Pulmonary artery endothelial cell (primary cell): ENCODE data around the gene SPHK1. TPM values are rescaled to one million over a fixed set of nuclear protein-coding genes. Genes with fewer than 3 reads are reported as not detected.

ENCODE experiments used
- DNase-seq: peaks from one replicate; pipeline ENCODE4 v3.0.0-alpha.2; 2011; ENCODE audit warnings: low read depth, low spot score
- total RNA-seq: library from RNA; depleted of rRNA; stranded (reverse); fragments of >200 nt; gene quantifications from 2 replicates; pipeline ENCODE4 v1.2.3, GENCODE V29; 2014

SPHK1 gene
- total RNA-seq, 1 donor from 2014 or later, result 180 TPM

DNA sequence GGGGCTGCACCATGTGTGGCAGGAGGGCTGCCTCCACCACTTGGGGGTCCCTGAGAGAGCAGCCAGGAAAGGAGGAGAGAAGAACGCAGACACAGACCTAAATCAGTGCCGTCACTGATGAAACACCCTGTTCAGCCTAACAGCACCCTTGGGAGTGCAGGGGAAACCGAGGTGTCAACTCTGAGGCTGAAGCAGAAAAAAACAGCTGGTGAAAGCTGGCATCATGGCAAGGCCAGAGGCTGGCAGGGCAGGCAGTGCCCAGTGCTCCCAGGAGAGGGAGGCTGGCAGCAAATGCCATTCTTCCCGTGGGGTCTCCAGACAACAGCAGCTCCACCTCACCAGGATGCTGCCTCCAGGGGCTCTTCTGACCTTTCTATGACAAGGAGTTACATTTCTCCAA lies 23.1 kb downstream of the SPHK1 start:
- DNase-seq, result no peak

DNA sequence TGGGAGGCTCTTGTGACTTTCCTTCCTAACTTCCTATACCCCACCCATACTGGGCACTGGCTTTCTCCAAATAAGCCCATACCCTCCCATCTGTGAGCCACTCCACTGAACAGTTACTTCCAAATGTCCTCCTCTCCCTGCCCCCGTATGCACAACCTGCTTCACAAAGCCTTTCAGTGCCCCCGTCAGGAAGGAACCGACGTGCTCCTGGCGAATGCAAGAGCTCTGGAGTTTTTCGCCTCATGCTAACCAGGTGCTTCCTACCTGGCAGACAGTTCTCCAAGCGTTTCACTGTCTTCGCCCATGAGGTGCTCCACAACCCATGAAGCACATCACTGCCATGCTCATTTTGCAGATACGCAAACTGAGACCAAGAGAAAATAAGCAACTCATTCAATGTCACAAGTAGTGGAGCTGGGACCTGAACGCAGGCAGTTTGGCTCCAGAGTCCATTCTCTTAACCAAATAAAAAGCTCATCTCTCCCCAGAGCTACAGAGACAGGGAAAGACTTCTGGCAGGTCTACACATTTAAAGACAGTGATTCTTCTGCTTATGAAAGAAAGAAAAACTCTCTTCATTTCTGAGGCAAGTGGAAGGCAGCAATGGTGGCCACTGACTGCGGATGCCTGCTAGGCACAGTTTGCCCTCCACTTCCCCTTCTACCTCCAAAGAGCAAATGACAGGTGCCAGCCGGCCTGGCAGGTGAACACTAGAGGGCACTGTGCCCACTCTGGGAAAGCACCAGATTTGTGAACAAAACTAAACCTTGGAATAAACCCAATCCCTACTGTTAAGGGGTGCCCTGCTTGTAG lies 23.8 kb downstream of the SPHK1 start:
- DNase-seq, result no peak

DNA sequence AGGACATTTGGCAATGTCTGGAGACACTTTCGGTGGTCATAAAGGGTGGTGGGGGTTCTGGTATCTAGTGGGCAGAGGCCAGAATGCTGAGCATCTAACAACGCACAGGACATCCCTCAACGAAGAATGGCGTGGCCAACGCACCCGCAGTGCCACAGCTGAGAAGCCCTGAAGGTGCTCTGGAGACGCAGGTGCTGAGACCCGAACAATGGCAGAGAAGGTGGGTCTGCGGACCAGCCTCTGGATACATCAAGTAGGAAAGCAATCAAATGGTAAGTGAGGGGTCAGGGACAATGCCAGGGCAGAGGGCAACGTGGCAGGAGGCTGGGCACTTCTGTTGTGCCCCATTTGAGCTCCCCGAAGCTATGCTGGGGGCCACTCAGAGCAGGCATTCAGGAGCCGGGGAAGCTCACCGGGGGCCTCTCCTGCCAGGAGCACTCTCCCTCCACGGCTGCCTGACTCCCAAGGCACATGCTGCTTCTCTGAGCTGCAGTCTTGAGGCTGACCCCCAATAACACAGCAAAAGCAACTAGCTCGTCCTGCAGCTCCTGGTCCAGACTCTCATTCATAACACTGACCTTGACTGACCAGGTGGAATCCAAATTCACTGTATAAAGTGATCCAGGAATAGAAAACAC lies 26.0 kb downstream of the SPHK1 start:
- no peak for DNase-seq

DNA sequence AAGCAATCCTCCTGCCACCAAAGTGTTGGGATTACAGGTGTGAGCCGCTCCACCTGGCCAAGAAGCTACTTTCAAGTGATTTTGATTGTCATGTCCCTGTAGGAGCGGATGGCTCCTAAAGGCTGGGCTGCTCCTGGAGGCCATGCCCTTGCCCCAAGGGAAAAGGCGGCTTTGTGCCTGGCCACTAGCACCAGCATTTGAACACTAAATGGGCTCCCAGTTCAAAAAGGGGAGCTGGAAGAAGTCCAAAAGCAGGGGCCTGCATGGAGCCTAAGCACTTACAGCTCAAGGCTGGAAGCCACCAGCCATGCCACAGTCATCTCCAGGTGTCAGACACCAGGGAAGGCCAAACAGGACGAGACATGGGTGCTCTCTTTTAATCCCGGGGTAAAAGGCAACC lies 26.8 kb downstream of the SPHK1 start:
- DNase-seq, result no peak

DNA sequence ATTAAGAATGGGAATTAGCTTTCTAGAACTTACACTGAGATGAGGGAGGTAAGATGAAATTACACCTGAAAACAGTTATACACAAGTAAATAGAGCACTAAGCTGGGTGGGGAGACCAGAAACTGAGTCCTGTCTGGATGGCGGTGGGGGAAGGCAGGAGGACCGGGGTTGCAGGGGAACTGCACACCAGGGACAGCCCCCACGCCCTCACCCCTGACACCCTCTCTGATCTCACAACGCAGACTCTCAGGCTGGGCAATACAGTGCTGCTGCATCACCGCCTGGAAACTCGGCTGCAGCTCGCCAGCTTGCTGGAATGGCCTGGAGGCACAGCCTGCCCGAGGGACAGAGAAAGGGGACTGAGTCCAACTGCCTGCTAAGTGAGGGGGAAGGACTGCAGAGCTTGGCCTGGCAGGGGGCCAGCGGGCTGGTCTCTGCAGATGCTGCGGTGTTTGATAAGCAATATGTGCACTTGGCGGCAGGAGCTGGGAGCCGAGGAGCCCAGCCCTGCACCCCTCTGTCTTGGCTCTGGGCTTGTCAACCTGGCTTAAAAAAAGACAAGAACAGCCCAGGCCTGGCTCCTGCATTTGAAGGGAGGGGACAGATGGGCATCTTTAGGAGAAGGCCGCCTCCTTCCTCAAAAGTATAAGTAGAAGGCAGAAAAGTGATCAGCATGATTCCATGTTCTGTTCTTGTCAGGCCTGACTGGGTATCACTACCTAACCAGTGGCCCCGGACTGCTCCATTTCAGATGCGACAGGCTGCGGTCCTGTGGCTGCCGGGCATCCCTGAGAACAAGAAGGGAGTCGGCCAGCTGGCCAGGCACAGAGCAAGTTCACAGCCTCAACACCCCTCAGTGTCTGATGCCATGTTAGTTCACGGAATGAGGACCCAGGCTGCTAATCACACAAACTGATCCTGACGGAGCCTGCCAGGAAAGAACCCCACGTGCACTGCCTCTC lies 30.2 kb downstream of the SPHK1 start:
- DNase-seq, result peak; percentile 39

DNA sequence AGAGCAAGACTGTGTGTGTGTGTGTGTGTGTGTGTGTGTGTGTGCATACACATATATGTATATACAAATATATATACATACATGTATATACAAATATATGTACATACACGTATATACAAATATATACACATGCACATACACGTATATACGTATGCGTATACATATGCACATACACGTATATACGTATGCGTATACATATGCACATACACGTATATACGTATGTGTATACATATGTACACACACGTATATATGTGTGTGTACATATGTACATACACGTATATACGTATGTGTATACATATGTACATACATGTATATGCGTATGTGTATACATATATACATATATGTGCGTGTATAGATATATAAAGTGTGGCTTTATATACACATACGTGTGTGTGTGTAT lies 31.4 kb downstream of the SPHK1 start:
- no peak for DNase-seq

DNA sequence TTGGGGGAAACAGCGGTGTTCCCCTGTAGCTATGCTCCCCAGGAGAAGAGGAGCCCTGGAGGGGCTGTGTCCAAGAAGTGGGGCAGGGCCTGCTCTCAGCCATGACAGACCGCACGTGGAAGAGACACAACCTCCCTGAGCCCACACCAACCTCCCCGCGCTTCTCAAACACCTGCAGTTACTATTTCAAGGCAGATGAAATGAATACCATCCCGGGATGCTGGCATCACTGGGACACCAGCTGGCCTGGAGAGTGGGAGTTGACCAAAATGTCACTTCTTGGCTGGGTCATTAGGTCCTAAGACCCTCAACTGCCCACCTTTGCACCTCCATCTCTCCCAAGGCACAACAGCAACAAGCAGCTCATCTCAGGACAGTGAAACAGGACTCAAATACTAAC lies 32.0 kb downstream of the SPHK1 start:
- no peak for DNase-seq

DNA sequence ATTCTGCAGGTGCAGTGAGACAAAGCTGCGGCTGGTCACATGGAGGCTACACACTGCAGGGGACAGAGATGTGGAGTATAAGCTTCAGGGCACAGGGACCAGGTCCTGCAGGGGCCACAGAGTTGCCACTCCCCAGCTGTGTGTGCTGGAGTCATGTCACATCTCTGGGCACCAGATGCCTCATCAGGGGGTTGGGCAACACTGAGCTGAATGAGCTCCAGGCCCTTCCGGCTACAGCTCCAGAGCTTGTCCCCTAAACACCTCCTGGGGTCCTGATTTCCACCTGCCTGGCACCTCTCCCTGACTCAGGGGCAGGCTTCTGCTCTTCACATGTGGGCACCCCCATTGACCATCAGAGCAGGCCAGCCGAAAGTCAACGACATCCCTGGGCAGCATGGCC lies 32.5 kb downstream of the SPHK1 start:
- DNase-seq, result no peak

DNA sequence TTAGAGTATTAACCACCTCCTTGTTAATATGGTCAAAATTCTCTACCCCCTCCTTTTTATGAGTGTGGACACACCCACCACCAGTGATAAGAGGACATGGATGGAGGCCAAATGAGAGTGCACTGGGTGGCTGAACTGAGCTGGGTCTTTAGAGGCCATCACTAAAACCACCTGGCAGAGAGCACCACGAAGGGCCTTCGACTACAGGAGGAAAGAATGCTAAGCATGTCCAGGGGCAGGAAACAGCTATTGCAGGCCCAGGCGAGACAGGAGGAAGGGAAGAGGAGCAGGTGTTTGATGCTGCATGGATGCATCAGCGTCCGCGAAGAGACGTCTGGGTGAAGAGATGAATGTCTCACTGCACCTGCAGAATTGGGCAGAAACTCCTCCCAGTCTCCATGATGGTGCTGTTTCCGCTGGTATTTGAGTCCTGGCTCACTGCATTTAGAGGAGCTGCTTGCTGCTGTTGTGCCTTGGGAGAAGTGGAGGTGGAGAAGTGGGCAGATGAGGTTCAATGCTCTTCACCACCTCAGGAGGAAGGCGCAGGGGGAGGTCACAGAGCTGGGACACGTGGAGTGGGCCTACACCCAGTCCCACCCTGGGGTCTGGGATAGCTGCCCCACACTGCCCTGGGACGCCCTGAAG lies 33.2 kb downstream of the SPHK1 start:
- no peak for DNase-seq

DNA sequence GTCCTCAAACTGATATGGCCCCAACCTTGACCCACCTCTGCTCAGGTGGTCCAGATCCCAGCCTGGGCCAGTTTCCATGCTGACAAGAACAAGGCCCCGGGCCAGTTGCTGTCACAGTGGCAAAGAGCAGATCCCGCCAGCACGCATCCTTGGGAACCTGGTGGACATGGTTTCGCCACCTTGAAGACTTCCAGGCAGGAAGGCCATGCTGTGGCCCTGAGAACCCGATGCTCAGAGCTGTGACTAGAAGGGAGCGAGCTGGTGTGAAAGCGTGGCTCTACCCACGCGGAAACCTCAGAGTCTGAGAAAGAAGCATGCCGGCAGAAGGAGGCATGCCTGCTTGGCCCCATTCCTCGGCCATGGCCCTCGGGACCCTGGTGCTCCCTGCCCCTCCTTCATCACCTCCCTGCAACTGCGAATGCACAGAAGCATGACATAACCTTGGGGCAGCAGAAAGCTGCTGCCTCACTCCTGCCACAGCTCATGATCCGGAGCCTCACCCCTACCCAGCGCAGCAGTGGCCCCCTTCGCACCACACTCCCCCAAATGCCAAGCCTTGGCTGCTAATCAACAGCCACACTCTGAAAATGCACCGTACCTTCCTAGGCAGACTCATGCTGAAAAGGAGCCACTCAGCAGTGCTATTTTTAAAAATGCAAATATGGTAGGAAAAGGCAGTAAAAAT lies 35.3 kb downstream of the SPHK1 start:
- DNase-seq, result no peak

DNA sequence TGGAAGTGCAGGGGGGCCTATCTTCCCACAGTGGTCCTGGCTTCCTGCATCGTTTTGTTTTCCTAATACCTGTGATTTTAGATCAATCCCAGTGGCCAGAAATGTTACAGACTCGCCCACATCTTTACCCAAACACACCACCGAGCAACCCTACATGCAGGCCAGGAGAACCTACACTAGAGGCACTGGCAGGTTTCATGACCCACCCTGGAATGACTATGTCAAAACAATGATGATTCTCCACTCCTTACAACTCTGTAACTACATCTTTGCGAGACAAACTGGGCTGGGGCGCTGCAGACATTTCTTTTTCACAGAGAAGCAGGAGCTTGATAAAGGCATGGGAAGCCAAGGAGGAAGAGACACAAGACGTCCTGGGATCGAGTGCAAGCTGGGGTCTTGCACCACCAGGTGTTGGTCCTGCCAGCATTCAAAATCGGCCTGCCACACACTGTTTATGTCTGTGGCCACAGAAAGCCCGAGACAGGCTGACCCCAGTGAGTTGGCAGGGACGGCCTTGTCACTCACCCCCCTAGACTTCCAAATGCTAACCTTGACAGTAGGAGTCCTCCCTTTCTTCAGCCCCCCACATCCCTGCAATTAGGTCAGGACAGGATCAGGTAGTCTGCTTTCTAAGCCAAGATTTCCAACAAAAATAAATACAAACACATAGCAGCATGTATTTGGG lies 36.1 kb downstream of the SPHK1 start:
- DNase-seq, result no peak

DNA sequence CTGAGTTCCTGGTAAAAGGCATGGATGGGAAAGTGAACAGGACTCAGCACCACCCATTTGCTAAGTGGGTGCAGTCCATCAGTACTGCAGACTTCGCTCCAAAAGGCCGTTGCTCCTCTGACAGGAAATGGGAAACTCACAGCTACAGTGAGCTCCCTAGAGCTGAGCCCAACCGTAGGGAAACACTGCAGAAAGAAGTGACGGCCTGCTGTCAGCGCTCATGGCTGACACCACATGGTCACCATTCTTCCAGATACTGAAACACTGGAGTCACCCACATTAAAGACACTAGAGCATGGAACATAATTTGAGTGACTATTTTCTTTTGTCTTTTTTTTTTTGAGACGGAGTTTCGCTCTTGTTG lies 36.6 kb downstream of the SPHK1 start:
- DNase-seq, result no peak

DNA sequence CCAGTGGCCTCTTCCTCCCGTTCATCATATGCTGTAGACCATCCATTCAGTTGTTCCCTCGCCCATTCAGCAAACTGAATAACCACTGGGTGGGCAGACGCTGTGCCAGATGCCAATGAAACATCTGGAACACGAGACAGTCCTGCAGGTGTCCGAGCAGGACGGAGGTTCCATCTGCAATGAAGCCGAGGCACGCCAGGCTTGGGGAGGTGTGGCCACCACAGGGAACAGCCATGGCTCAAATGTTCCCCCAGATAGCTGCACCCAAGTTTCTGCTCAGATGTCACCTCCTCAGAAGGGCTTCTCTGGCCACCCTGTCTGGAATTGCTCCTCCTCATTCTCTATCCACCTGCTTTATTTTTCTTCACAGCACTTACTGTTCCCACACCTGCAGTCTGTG lies 38.0 kb downstream of the SPHK1 start:
- DNase-seq, result no peak

DNA sequence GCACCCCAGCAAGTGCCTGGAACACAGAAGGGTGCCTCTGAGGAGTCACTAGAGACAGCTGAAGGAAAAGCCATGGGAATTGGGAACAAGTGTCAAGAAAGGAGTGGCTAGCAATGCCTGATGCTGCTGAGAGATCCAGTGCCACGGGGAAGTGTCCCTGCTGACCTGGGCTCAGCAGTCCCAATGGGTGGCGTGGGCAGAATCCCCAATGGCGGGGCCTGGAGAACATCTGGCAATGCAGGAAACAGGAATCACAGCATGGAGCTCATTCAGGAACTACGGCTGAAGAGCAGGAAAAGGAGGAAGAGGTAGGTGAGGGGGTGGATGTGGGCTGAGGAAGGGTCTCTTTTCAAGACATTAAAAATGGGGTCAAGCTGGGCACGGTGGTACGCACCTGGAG lies 38.5 kb downstream of the SPHK1 start:
- DNase-seq, result no peak

DNA sequence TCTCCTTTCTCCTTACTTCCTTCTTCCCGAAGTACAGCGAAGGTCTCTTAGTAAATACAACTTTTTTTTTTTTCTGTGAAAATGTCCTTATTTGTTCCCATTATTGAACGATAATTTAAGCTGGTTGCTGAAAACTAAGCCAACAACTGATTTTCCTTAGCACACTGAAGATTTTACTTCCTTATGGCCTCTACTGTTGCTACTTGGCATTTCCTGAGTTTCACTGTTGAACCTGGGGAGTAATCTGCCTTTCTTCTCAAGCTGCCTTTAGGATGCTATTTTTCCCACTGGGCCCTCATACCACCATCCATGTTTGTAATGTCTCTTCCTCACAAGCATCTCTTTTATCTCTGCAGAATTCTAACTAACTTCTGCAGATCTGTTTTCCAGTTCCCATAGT lies 42.4 kb downstream of the SPHK1 start:
- no peak for DNase-seq

DNA sequence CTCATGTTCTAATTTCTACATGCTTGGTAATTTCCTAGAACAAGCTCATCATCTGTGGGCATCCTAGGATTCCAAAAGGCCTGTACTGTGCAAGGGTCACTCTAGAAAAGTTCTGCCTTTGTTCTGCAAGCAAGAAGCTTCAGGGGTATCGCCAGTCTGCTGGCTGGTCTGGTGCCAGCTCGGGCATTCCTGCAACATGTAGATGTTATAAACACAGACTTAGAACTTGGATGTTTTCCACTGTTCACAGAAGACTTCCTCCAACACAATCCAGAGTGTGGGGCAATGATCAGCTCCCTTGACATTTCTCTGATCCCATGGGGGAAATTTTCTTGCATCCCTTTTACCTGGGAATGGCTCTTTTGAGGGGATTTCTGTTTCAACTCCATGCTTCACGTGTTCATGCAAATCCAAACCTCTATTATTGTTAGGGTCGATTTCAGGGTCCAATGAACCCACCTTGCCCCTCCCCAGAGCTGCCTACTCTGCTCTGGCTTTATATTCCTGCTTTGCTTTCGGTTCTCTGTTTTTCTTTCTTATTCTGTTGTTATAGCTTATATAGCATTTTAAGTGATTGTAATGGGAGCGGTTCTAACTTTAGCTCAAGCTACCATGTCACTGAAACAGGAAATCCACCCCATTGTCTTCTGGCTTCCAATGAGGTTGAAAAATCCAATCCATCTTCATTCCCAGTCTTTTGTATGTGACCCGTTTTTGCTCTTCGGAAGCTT lies 43.3 kb downstream of the SPHK1 start:
- DNase-seq, result peak; percentile 45

DNA sequence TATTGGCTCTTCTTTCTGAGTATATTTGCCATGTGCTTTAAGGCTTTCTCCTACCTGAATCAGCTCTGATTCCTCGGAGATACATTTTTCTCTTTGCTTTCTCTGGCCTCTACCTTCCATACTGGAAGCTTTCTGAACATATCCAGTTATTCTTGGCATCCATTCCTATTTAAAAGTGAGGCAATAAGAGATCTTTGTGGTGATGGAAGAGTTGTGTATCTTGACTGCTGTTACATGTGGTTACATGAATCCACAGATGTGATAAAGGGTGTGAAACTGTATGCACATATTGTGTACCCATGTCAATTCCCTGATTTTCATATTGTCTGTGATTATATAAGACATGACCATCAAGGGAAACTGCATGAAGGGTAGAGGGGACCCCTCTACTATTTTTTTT lies 44.1 kb downstream of the SPHK1 start:
- no peak for DNase-seq

DNA sequence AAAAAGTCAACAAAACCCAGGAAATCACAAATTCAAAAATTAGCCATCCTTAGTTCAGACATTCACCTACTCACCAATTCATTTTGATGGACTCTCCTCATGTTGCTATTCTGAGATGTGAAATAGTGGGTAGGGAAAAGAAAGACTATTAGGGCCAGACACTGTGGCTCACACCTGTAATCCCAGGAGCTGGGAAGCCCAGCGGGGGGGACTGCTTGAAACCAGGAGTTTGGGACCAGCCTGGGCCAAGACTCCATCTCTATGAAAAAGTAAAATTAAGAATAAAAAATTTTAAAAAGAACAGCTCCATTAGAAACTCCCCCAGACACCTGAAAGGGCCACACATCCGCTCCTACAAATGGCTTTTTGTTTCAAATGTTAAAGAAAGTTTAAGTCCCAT lies 47.1 kb downstream of the SPHK1 start:
- no peak for DNase-seq

DNA sequence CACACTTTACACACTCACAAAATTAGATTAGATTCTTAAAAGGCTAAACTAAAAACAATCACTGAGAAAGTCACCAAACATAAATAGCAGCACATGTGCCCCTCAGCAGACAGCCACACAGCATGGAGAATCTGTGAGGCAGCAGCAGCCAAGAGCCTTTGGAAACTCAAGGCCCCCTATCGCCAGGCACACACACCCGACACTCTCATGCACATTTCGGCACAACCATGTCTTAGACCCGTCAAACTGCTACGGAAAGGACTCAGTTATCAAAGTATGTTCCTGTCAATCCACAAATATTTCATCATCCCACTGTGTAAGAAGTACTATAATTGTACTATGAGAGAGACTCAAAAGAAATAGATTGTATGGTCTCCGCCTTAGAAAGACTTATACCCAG lies 47.6 kb downstream of the SPHK1 start:
- DNase-seq, result no peak
